ENCODE data around the gene NSD1.
"Not testable (repeated sequence)": the region's sequence is repeated elsewhere in the genome, so short reads cannot be mapped to it uniquely, and the experiment has no call there.

- not testable (repeated sequence) for TF ChIP-seq CTCF (conservative IDR thresholded peaks at IDR 0.05; ENCODE audit: low read depth, low read length); EZH2 (IDR thresholded peaks at IDR 0.05; ENCODE audit: low read length, unreplicated experiment)
Measured at GRCh38 chr5:177343000-177343399, 209.4 kb downstream of the NSD1 start.
